Tibial artery (tissue), 4 donors: ENCODE measurements around the gene NPTN.

Source experiments
- DNase-seq, 2 donors: peaks; one replicate each; pipeline ENCODE4 v3.0.0-alpha.2; 2019
- H3K27ac ChIP-seq, 2 donors: fragments of 200-600 bp; sonication (generic) in 1 of 2; 1 replicate in 1 of 2; 2 replicates in 1 of 2; pipeline ENCODE4 v1.5.1; 2018 to 2019; ENCODE audit warnings: mild to moderate bottlenecking in 1 of 2
- H3K27me3 ChIP-seq, 2 donors: fragments of 200-600 bp; sonication (generic) in 1 of 2; one replicate each; pipeline versions ENCODE4 v1.5.1 to v1.6.0; 2016 to 2019
- H3K36me3 ChIP-seq, 3 donors: fragments of 200-600 bp; sonication (generic) in 2 of 3; one replicate each; pipeline ENCODE4 v1.5.1; 2016 to 2019; ENCODE audit warnings: mild to moderate bottlenecking in 2 of 3
- H3K4me1 ChIP-seq, 4 donors: fragments of 200-600 bp; sonication (generic) in 2 of 4; 1 replicate in 3 of 4; 2 replicates in 1 of 4; pipeline ENCODE4 v1.5.1; 2016 to 2019
- H3K4me3 ChIP-seq, 2 donors: fragments of 200-600 bp; sonication (generic) in 1 of 2; 1 replicate in 1 of 2; 2 replicates in 1 of 2; pipeline ENCODE4 v1.5.1; 2018 to 2019; ENCODE audit warnings: mild to moderate bottlenecking in 2 of 2
- H3K9me3 ChIP-seq, 3 donors: fragments of 200-600 bp; sonication (generic) in 1 of 3; one replicate each; pipeline ENCODE4 v1.5.1; 2016 to 2019
- CTCF ChIP-seq, 2 experiments: fragments of 200-600 bp in 1 of 2; fragments of 450-650 bp in 1 of 2; IDR thresholded peaks; one replicate each; pipeline ENCODE4 v1.5.1; 2017 to 2019; ENCODE audit warnings: antibody characterized with exemption in 2 of 2, mild to moderate bottlenecking in 1 of 2, moderate library complexity in 1 of 2
- intact Hi-C: fragments of 100-400 bp; cut with DNase I; formaldehyde crosslinking; loops from one replicate; pipeline ENCODE4 v1.15.0; 2023; ENCODE audit warnings: low total_unique reads

NPTN gene

DNA sequence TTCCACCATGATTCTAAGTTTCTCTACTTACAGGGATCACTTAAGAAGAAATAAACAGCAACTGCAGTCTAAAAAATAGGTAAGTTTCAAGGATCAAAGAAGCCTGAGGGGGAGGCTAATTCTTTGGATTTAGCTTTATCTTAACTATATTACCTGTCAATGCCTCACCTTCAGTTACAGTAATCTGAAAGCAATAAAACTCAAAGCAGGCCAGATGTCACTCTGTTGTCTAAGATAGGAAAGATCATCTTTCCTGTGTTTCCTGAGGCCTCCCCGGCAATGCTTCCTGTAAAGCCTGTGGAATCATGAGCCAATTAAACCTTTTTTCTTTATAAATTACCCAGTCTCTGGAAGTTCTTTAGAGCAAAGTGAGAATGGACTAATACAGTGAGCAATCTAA, 60.2 kb downstream of the NPTN start:
- H3K9me3 ChIP-seq = no peaks in the 10 kb centered on the region
- peaks cover 69 to 80% (median 78%) of the 10 kb centered on the region in 3 donors for H3K36me3 ChIP-seq
- no peak overlapping the region for H3K4me3 ChIP-seq
- peaks cover 0 to 3% (median 0%) of the 10 kb centered on the region in 4 donors for H3K4me1 ChIP-seq
- TF ChIP-seq CTCF (IDR thresholded peaks at IDR 0.05) = no peak
- no peak for DNase-seq
- H3K27me3 ChIP-seq = no peaks in the 10 kb centered on the region
- H3K27ac ChIP-seq = no peak overlapping the region
- intact Hi-C loops = no loop called here

GRCh38 chr15:73572296-73572695, 60.9 kb downstream of the NPTN start:
- H3K4me3 ChIP-seq = no peak overlapping the region
- peaks cover 0 to 3% (median 0%) of the 10 kb centered on the region in 4 donors for H3K4me1 ChIP-seq
- H3K27ac ChIP-seq = no peak overlapping the region
- intact Hi-C loops = no loop called here
- DNase-seq = no peak
- no peaks in the 10 kb centered on the region for H3K9me3 ChIP-seq
- no peaks in the 10 kb centered on the region for H3K27me3 ChIP-seq
- peaks cover 72 to 84% (median 81%) of the 10 kb centered on the region in 3 donors for H3K36me3 ChIP-seq
- no peak for TF ChIP-seq CTCF (IDR thresholded peaks at IDR 0.05)

GRCh38 chr15:73571346-73571745, 61.8 kb downstream of the NPTN start:
- Histone ChIP-seq H3K9me3 (no peaks in the 10 kb centered on the region), H3K36me3 (peaks cover 64 to 85% (median 81%) of the 10 kb centered on the region in 3 donors), H3K4me3 (no peak overlapping the region), H3K4me1 (peaks cover 0 to 3% (median 0%) of the 10 kb centered on the region in 4 donors), H3K27ac (no peak overlapping the region), H3K27me3 (no peaks in the 10 kb centered on the region)
- TF ChIP-seq CTCF (IDR thresholded peaks at IDR 0.05) = no peak
- intact Hi-C loops = no loop called here
- no peak for DNase-seq

DNA sequence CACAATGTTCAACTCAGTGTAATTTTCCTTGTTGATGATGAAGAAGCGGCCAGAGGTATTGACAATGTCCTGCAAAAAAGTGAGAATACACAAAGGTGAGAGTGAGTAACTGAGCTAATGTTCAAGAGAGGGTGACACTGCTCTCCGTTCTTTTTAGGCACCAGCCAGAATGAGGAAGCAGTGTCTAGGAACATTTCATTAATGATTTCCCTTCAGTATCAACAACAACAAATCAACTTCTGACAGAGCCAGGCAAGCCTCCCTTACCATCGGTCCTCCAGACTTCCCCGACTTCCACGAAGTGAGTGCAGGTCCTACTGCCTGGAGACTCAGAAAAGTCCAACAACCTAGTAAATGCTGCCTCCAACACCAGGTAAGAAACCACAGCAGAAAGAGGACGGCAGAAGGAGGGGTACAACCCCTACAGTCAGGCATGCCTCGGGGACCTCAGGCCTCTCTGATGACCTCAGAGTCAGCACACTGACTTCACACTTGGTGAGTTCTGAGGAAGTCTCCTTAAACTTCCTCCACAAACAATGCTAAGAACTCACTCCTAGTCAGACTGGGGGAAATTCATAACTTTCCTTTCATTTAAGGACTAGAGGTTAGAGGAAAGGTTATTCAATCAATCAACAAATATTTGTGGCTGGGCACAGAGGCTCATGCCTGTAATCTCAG, 62.7 kb downstream of the NPTN start:
- H3K36me3 ChIP-seq = peaks cover 58 to 84% (median 75%) of the 10 kb centered on the region in 3 donors

DNA sequence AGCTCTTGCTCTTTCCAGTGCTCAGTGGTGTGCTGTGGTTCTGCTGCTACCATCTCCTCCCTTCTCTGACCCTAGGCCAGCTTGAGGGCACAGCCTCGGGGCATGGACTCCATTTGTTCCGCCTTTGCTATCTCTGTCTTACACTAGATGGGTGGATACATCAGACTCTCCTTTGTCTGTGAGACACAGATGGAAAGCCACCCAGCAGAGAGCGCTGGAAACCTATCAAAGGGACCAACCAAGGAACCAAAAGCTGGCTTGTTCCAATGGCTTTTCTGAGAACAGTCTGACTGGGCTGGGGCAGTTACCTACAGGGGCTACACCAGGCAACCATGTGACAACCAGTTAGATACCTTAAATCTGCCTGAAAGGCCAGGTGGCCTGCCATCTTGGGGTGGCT, 63.8 kb downstream of the NPTN start:
- no peak overlapping the region for H3K27ac ChIP-seq
- intact Hi-C loops = no loop called here
- no peak for DNase-seq
- H3K4me3 ChIP-seq = no peak overlapping the region
- H3K9me3 ChIP-seq = no peaks in the 10 kb centered on the region
- H3K36me3 ChIP-seq = peaks cover 58 to 90% (median 70%) of the 10 kb centered on the region in 3 donors
- no peak for TF ChIP-seq CTCF (IDR thresholded peaks at IDR 0.05)
- H3K27me3 ChIP-seq = no peaks in the 10 kb centered on the region
- peaks cover 0 to 9% (median 2%) of the 10 kb centered on the region in 4 donors for H3K4me1 ChIP-seq

More for the DNA sequence above, 62.7 kb downstream of the NPTN start:
- H3K27ac ChIP-seq = no peak overlapping the region
- H3K4me1 ChIP-seq = no peaks in the 10 kb centered on the region
- H3K27me3 ChIP-seq = no peaks in the 10 kb centered on the region
- intact Hi-C loops = no loop called here
- H3K4me3 ChIP-seq = no peak overlapping the region
- DNase-seq = no peak
- TF ChIP-seq CTCF (IDR thresholded peaks at IDR 0.05) = no peak
- H3K9me3 ChIP-seq = no peaks in the 10 kb centered on the region
